HG03565 (cell line): Measurements from ENCODE around the gene ARHGAP26.

ENCODE experiments used
- ATAC-seq: cut with Tn5 transposase; IDR thresholded peaks from one replicate; pipeline ENCODE4 v1.9.1; 2021; ENCODE audit warnings: mild to moderate bottlenecking, moderate library complexity; ENCODE audit not compliant: unreplicated experiment

The ARHGAP26 gene

DNA sequence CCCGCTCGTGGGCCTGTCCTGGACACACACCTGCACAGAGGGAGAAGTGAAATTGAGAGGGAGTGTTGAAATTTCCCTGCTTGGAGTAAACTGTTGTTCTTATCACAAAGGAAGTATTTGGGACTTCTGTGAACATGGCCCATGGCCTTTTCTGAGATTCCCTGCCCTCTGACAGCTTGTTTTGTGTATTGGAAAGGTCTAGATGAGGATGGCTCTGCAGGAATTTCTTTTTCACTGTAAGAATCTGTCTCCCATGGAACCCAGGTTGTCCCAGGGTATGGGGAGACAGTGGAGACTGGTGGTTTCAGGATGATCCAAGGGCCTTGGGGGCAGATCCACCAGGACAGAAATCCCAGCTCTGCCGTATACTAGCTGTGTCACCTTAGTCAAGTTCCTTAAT lies 121.8 kb downstream of the ARHGAP26 start:
- no peak for ATAC-seq

DNA sequence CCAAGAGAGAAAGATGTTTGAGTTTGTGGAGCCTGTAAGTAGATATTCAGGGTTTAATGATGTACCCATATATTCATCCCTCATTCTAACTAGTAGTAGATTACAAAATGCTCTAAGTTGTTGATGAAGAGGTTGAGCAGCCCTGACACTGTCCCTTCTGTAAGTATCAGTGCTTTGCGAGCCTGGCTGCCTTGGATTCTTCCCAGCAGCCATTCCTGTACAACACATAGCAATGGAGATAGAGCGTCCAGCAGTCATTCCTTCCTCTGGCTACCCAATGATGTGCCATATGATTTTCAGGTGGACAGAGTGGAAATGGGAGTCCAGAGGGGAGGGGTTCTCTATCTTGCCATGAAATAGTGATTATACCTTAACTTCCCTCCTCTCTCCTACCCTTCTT lies 124.1 kb downstream of the ARHGAP26 start:
- no peak for ATAC-seq

DNA sequence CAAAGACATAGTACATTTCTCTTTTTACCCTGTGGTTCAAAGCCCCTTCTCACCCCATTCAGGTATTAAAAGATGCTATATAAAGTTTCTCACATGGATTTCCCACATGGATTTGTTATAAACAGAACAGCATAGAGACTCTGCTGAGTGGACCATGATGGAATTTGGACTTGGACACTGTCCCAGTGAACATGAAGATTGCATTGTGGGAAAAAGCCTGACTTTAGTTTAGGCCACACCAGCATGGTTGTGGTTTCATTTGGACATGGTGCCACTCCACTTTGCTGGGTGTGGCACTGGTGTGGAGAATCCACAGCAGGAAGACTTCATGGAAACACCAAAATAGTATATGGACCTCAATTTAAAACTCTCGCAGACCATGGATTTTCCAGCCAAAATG lies 124.6 kb downstream of the ARHGAP26 start:
- ATAC-seq = no peak

DNA sequence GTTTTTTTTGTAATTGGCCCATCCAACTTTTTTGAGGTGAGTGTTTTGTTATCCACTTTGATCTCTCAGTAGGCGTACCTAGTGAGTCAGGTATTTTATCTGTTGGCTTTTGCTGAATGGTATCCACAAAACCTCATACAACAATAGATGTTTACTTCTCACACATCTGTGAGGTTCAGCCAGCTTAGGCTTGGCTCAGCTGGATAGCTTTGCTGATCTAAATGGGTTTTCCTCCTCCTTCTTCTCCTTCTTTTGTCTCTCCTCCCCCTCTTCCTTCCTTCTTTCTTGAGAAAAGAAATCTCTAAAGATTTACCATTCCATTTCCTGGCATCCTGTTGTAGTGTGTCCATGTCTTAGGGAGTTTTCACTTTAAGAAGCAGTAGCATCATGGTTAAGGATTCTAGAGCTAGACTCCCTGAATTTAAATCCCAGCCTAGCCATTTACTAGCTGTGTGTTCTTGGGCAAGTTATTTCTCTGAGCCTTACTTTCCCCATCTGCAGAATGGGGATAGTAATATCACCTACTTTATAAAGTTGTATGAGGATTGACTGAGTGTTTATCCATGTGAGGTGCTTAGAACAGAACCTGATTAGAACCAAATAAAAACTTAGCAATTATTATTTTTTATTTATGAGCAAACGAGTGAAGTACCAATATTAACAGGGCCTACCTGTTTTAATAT lies 126.3 kb downstream of the ARHGAP26 start:
- ATAC-seq = no peak

DNA sequence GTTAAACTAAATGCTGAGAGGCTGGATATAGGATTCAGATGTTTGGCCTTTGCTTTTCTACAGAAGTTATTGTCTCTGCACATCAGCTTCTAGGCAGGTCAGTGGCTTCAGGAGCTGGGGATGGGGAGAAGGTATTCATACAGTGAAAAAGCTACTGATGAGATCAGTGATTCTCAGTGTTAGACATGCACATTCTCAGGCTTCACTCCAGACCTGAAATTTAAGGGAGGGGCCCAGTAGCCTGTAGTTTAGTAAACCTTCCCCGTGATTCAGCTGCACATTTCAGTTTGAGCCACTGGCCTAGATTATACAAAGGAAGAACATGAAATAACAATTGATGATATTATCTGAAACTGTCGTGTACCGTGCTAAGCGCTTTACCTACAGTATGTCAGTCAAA lies 127.2 kb downstream of the ARHGAP26 start:
- no peak for ATAC-seq

DNA sequence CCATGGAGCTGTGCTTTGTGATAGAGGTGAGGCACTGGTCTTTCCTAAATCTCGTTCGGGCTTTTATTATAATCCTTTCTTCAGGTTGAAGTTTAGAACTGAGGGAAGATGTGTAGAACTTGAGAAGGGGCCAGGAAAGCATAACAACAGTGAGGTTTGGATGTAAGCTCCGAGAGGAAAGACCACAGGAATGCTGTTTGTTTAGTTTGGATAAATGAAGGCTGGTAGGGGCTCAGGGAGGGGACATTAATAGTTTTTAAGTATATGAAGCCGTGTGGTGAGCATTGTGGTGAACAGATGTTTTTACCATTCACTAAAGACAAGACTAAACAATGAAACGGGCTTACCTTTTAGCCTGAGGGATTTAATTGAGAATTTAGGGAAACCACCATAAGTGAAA lies 130.8 kb downstream of the ARHGAP26 start:
- ATAC-seq = no peak

DNA sequence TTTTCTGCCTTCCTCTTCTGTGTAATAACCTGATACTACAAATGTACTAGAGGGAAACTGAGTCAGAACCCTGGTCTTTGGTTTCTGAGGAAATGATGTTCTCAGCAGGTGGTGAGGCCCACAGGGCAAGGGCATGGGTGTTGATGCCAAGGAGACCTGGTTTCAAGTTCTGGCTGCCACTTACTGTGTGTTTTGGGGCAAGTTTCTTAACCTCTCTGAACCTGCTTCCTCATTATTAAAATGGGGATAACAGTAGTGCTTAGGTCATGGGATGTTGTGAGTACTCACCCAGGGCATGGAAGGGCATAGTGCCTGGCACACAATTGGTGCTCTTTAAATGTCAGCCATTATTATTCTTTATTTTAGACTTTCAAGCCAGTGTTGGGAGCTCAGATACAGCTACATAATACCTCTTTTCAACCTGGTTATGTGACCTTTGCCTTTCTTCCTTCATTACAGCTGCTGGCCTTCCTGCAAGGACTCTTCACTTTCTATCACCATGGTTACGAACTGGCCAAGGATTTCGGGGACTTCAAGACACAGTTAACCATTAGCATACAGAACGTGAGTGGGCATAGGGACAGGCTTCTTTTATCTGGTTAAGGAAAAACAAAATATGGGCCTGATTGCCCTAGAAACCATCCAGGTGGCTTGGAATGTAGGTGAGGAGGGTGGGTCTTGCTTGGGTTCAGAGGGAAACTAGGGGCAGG lies 131.5 kb downstream of the ARHGAP26 start:
- no peak for ATAC-seq

DNA sequence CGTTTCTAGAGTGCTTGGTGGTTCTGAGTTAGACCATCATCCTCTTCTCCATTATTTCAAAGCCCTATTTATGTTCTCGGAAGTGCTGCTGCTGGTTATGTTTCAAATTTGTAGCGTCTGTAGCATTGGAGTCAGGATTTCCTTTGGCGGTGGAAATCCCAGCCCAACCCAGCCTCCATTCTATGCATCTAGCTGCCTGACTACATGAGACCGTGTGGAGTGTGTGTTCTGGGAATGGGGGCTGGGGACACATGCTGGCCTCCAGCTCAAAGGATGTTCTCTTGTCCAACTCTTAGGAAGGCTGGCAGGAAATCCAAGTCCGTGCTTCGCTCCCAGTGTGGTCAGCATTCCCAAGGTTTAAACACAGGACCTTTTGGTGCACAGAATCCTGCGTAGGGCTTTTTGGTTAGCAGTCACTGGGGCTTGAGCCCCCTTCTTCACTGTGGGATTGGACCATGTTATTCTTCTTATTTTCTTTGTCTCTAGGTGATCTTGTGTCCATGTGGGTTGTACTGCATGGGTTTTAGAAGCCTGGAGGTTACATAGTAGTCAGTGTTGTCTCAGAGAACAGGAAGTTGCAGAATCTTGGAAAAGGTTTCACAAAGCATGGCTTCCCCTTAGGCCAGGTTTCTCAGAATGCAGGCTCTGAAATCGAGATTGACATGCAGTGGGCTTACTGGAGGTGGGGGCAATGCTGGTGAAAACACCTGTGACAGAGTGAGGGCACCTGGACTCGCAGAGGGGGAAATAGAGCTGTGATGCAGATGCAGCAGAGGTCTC lies 132.2 kb downstream of the ARHGAP26 start:
- ATAC-seq = no peak

DNA sequence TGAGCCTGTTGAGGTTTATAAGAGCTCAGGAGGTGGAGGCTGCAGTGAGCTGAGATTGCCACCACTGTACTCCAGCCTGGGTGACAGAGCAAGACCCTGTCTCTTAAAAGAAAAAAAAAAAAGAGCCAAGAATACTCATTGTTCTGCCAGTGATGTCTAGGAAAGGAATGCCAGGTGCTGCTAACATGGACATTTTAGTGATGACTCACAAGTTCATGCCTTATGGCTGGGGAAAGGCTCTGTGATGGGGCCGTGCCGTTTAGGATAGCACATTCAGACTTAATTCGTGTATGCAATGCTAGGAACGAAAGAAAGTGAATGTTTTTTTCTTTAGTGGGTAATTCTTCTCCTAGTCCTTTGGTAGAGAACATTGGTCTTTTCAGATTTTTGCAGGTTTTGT lies 134.2 kb downstream of the ARHGAP26 start:
- ATAC-seq = no peak

DNA sequence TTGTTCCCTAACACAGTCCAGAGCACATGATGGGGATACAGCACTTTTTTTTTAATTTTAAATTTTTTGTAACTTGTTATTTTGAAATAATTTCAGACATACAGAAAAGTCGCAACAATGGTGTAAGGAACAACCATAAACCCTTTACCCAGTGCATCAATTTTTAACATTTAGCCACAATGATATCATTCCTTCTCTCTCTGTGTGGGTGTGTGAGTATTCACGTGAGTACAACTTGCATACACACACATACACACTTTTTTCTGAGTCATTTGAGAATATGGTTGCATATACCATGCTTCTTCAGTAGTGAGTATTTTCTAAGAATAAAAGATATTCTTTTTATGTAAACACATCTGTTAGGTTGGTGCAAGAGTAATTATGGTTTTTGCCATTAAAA lies 135.2 kb downstream of the ARHGAP26 start:
- ATAC-seq = no peak

DNA sequence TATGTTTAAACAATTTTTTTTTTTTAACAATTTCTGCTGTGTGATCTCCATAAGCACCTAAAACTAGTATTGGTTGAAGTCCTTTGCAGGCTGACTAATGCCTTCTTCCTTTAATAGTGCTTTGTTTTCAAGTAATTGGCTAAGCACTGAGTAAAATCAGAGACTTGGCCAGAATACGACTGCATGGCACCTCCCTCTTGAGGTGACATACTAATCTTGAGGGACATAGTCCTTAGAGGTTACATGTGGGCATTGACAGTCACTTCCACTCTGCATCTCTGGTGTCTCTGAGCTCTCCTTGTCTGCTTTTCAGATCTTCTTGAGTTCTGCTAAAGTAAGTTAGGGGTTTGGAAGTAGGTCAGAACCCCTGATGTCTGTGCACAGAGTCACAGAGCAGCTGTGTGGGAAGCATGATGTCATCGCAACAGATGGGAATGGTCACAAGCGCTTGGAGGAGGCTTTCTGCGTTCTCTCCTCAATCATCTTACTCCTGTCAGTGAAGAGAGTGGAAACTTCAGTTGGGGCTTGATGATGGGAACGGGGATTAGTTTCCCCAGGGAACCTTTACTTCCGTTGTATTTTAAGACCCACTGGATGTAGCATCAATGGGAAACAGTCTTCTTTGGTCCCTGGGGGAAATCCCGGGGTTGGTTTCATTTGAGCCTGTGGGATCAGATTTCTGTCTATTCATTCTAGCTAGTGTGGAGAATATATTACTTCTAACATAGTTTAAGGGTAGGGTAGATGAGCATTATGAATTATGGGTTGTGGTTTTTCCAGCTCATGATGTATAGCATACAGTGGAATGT lies 136.9 kb downstream of the ARHGAP26 start:
- ATAC-seq = no peak

DNA sequence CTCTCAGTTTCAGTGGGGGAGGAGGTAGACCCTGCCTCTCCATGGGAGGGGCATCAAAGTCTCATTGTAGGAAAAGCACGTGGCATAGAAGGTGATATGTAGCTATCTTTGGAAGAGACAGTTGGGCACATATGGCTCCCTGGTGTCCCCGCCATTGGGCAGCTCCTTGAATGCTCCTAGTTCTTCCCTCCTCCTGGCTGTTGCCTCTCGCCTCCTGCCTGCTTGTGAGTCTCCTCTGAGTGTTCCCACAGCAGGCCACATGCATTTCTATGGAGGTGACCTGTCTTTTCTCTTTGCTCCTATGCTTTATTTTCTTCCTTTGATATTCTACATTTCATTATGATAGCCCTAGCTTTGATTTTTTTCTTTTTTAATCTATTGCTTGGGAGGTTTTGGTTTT lies 138.5 kb downstream of the ARHGAP26 start:
- ATAC-seq = no peak

DNA sequence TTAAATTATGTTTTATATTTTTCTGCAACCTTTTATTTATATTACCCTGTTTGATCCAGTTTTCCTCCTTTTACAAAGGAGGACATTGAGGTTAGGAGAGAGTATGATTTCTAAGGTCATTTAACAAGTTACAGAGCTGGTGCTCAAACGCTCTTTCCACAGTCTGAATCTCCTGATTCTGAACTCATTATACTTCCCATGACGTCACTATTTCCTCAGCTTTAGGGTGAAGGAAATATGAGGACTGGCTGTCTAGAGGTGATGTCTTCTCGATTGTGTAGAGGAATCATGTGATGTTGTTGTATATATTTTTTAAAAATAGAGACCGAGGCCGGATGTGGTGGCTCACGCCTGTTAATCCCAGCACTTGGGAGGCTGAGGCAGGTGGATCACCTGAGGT lies 140.0 kb downstream of the ARHGAP26 start:
- no peak for ATAC-seq

DNA sequence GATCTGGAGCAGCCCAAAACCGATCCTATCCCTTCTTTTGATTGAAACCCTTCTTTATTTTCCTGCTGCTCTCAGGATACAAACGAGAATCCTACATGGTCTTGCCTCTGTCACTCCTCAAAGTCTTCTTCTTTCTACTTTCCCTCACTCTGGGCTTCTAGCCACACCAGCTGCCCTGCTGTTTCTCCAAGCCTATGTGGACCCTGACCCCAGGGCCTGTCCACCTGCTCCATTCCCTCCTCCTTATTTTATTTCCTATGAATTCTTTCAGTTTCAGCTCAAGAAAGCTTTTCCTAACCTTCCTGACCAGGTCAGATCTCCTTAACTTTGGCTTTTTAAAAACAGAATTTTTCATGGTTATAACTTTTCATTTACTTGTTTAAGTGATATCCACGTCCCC lies 141.0 kb downstream of the ARHGAP26 start:
- no peak for ATAC-seq

DNA sequence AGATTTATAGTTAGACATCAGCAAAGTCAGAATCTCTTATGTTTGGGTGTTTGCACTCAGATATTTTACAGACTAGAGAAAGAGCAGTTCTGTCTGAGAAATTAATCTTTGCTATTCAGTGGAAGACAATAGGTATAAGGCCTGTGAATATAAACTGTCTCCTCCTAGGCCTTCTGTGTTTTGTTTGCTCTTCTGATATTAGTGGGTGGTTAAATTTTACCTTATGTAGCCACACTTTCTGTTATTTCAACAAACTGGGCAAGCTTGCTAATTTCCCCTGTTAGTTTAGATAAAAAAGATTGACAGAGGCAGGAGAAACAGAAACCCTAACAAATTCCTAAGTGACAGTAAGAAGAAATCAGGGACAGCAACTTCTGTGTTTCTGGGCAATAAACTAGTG lies 141.6 kb downstream of the ARHGAP26 start:
- ATAC-seq = no peak

DNA sequence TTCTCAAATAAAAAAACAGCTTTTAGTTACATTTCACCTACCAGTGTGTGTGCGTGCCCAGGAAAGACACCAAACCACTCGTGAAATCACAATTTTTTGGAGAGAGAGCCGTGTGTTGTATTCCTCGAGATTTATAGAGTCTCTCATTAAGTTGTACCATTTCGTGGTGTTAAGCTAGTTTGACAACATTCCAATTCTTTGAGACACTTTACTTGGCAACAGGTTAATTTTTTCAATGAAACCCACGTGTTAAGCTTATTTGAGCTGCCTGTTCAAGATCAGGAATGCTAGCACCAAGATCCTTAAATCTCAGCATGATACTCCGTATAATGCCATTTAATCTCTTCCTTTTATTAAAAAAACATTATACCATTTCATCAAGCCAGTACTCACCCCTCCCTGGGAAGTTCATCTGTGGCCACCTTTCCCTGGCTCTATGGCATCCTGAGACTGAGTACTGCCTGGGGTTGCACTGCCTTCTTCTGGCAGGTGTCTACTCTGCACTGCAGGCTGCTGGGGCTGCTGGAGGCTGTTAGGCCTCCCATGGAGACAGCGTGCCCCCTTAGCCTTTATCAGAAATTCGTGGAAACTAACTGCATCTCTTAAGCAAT lies 143.7 kb downstream of the ARHGAP26 start:
- ATAC-seq = no peak

DNA sequence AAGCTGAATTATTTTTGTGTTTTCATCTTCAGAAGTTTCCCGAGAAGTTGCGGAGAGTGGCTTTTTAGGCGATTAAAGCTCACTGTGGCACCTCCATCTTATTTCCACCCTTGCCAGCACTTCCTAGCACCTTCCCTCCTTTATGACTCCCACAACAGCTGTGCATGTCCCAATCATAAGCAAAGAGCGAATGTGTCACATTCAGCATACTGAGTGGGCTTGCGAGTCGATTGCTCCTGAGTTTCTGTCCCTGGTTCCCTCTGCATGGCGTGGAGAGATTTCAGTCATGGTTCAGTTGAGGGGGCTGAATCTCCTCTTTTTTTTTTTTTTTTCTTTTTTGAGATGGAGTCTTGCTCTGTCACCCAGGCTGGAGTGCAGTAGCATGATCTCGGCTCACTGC lies 144.9 kb downstream of the ARHGAP26 start:
- ATAC-seq = no peak

DNA sequence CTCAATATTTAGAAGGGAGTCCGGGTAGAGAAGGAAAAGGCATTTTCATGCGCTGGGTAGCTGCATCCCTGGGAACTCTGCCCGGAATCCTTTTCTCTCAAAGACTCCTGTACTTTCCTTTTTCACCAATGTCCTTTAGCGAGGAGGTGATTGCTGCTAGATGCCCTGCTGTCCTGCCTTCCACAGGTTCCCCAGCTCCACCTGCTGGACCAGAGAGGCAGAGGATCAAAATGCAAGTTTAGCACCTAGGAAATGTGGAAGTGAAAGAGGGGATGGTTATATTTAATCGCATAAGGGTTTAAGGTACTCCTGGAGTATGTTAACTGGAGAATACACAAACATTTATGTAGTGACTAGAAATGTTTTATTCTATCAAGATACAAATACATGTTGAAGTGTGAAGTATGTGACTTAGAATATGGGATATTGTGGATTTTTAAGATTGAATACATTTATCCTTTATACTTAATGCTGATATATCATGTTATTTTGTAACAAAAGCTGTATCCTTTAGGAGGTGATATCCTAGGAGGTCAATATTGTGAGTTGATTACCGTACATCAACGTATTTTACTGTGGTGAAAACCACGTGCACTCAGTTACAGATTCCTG lies 145.7 kb downstream of the ARHGAP26 start:
- ATAC-seq = peak; percentile 83

DNA sequence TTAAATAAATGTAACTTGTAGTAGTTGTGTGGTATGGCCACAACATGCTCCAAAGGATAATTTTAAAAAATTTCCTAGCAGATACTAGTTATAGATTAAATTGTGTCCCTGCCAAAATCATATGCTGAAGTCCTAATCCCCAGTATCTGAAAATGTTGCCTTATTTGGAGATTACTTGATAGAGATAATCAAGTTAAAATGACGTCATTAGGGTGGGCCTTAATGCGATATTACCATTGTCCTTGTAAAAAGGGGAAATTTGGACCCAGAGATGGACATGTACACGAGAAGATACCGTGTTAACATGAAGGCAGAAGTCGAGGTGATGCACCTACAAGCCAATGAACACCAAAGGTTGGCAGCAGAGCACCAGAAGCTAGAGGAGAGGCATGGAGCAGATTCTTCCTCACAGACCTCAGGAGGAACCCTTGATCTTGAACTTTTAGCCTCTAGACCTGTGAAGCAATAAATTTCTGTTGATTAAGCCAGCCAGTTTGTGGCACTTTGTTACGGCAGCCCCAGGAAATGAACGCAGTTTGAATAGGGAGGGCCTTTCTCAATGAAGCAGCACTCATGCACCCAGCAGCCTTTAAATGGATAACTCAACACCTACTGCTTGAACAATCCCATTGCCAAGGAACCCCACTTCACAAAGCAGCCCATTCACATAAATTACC lies 148.9 kb downstream of the ARHGAP26 start:
- ATAC-seq = no peak
